HEK293 (cell line): ENCODE results near the gene CHMP1B.

Experiments
- BCL6B ChIP-seq: fragments of 450-650 bp; formaldehyde crosslinking; IDR thresholded peaks from 2 replicates; pipeline ENCODE4 v1.5.1; 2017; ENCODE audit warnings: missing biosample characterization, missing genetic modification characterization
- CTCF ChIP-seq: fragments of 450-650 bp; formaldehyde crosslinking; IDR thresholded peaks from 2 replicates; pipeline ENCODE4 v1.5.1; 2016; ENCODE audit warnings: missing biosample characterization, missing genetic modification characterization
- SP7 ChIP-seq: fragments of 450-650 bp; formaldehyde crosslinking; IDR thresholded peaks from 2 replicates; pipeline ENCODE4 v1.5.1; 2016; ENCODE audit warnings: missing biosample characterization, missing genetic modification characterization
- TCF7L2 ChIP-seq: IDR thresholded peaks from 2 replicates; pipeline ENCODE4 v1.6.1; 2011; ENCODE audit warnings: low read depth, mild to moderate bottlenecking, inconsistent platforms, low read length, moderate library complexity, borderline replicate concordance
- ZBTB8A ChIP-seq: fragments of 450-650 bp; formaldehyde crosslinking; IDR thresholded peaks from 2 replicates; pipeline ENCODE4 v1.5.1; 2016; ENCODE audit warnings: missing biosample characterization, missing genetic modification characterization
- ZFP69B ChIP-seq: fragments of 450-650 bp; formaldehyde crosslinking; IDR thresholded peaks from 2 replicates; pipeline ENCODE4 v1.5.1; 2016; ENCODE audit warnings: missing biosample characterization, missing genetic modification characterization
- ZNF169 ChIP-seq: fragments of 450-650 bp; formaldehyde crosslinking; IDR thresholded peaks from 2 replicates; pipeline ENCODE4 v1.5.1; 2016; ENCODE audit warnings: missing biosample characterization, missing genetic modification characterization
- ZNF175 ChIP-seq: fragments of 450-650 bp; formaldehyde crosslinking; IDR thresholded peaks from 2 replicates; pipeline ENCODE4 v1.5.1; 2016; ENCODE audit warnings: missing biosample characterization, missing genetic modification characterization
- ZNF266 ChIP-seq: fragments of 450-650 bp; formaldehyde crosslinking; IDR thresholded peaks from 2 replicates; pipeline ENCODE4 v1.5.1; 2016; ENCODE audit warnings: missing biosample characterization, missing genetic modification characterization, low read depth
- ZNF274 ChIP-seq, 2 experiments: fragments of 200-500 bp in 1 of 2; fragments of 450-650 bp in 1 of 2; sonication (Bioruptor generic) in 1 of 2; formaldehyde crosslinking in 1 of 2; IDR thresholded peaks; 2 replicates each; pipeline versions ENCODE4 v1.5.1 to v1.6.1; 2014 to 2016; ENCODE audit warnings: borderline replicate concordance in 1 of 2, inconsistent platforms in 1 of 2, low read length in 1 of 2, missing biosample characterization in 1 of 2, missing genetic modification characterization in 1 of 2
- ZNF404 ChIP-seq: fragments of 450-650 bp; formaldehyde crosslinking; IDR thresholded peaks from 2 replicates; pipeline ENCODE4 v1.5.1; 2017; ENCODE audit warnings: missing biosample characterization, missing genetic modification characterization
- ZNF423 ChIP-seq: fragments of 450-650 bp; formaldehyde crosslinking; IDR thresholded peaks from 2 replicates; pipeline ENCODE4 v1.5.1; 2016; ENCODE audit warnings: missing biosample characterization, missing genetic modification characterization
- ZNF426 ChIP-seq: fragments of 450-650 bp; formaldehyde crosslinking; IDR thresholded peaks from 2 replicates; pipeline ENCODE4 v1.5.1; 2017; ENCODE audit warnings: missing biosample characterization, missing genetic modification characterization, mild to moderate bottlenecking, inconsistent platforms, moderate library complexity
- ZNF600 ChIP-seq: fragments of 450-650 bp; formaldehyde crosslinking; IDR thresholded peaks from 2 replicates; pipeline ENCODE4 v1.5.1; 2016; ENCODE audit warnings: missing biosample characterization, missing genetic modification characterization
- ZNF791 ChIP-seq: fragments of 450-650 bp; formaldehyde crosslinking; IDR thresholded peaks from 2 replicates; pipeline ENCODE4 v1.5.1; 2016; ENCODE audit warnings: missing biosample characterization, missing genetic modification characterization
- ZNF830 ChIP-seq: fragments of 450-650 bp; IDR thresholded peaks from 2 replicates; pipeline ENCODE4 v1.5.0; 2018; ENCODE audit warnings: missing biosample characterization, missing genetic modification characterization, low read depth, mild to moderate bottlenecking, moderate library complexity
- ZSCAN16 ChIP-seq: fragments of 450-650 bp; formaldehyde crosslinking; IDR thresholded peaks from 2 replicates; pipeline ENCODE4 v1.5.1; 2016; ENCODE audit warnings: missing biosample characterization, missing genetic modification characterization
- TF ChIP-seq, protein P1 (sequence below): fragments of 450-650 bp; formaldehyde crosslinking; IDR thresholded peaks from 2 replicates; pipeline ENCODE4 v1.5.1; 2016; ENCODE audit warnings: missing biosample characterization, missing genetic modification characterization
- TF ChIP-seq, protein P2 (sequence below): fragments of 450-650 bp; formaldehyde crosslinking; IDR thresholded peaks from 2 replicates; pipeline ENCODE4 v1.5.1; 2016; ENCODE audit warnings: missing biosample characterization, missing genetic modification characterization
- TF ChIP-seq, protein P3 (sequence below): fragments of 450-650 bp; formaldehyde crosslinking; IDR thresholded peaks from 2 replicates; pipeline ENCODE4 v1.5.1; 2017; ENCODE audit warnings: missing biosample characterization, missing genetic modification characterization
- TF ChIP-seq, protein P4 (sequence below): fragments of 450-650 bp; formaldehyde crosslinking; IDR thresholded peaks from 2 replicates; pipeline ENCODE4 v1.5.1; 2016; ENCODE audit warnings: missing biosample characterization, missing genetic modification characterization, borderline replicate concordance

CHMP1B gene

GRCh38 chr18:11857177-11857887, 6.1 kb downstream of the CHMP1B start (continued):
- TF ChIP-seq, protein P1, sequence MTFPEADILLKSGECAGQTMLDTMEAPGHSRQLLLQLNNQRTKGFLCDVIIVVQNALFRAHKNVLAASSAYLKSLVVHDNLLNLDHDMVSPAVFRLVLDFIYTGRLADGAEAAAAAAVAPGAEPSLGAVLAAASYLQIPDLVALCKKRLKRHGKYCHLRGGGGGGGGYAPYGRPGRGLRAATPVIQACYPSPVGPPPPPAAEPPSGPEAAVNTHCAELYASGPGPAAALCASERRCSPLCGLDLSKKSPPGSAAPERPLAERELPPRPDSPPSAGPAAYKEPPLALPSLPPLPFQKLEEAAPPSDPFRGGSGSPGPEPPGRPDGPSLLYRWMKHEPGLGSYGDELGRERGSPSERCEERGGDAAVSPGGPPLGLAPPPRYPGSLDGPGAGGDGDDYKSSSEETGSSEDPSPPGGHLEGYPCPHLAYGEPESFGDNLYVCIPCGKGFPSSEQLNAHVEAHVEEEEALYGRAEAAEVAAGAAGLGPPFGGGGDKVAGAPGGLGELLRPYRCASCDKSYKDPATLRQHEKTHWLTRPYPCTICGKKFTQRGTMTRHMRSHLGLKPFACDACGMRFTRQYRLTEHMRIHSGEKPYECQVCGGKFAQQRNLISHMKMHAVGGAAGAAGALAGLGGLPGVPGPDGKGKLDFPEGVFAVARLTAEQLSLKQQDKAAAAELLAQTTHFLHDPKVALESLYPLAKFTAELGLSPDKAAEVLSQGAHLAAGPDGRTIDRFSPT (tag by site-specific recombination), result no peak
- TF ChIP-seq, protein P2, sequence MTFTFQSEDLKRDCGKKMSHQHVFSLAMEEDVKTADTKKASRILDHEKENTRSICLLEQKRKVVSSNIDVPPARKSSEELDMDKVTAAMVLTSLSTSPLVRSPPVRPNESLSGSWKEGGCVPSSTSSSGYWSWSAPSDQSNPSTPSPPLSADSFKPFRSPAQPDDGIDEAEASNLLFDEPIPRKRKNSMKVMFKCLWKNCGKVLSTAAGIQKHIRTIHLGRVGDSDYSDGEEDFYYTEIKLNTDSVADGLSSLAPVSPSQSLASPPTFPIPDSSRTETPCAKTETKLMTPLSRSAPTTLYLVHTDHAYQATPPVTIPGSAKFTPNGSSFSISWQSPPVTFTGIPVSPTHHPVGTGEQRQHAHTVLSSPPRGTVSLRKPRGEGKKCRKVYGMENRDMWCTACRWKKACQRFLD (tag by site-specific recombination), result no peak
- TF ChIP-seq ZNF600 (tag by site-specific recombination), result peak; percentile 93
- TF ChIP-seq ZNF266, result no peak
- TF ChIP-seq ZNF426 (tag by site-specific recombination), result no peak
- TF ChIP-seq TCF7L2, result no peak
- TF ChIP-seq ZNF175, result no peak
- peak; percentile 92 for TF ChIP-seq ZFP69B (tag by site-specific recombination)
- no peak for TF ChIP-seq ZNF169
- TF ChIP-seq, protein P3, sequence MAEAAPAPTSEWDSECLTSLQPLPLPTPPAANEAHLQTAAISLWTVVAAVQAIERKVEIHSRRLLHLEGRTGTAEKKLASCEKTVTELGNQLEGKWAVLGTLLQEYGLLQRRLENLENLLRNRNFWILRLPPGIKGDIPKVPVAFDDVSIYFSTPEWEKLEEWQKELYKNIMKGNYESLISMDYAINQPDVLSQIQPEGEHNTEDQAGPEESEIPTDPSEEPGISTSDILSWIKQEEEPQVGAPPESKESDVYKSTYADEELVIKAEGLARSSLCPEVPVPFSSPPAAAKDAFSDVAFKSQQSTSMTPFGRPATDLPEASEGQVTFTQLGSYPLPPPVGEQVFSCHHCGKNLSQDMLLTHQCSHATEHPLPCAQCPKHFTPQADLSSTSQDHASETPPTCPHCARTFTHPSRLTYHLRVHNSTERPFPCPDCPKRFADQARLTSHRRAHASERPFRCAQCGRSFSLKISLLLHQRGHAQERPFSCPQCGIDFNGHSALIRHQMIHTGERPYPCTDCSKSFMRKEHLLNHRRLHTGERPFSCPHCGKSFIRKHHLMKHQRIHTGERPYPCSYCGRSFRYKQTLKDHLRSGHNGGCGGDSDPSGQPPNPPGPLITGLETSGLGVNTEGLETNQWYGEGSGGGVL (tag by site-specific recombination), result peak; percentile 56
- TF ChIP-seq ZSCAN16 (tag by site-specific recombination), result no peak
- no peak for TF ChIP-seq ZNF791 (tag by site-specific recombination)
- TF ChIP-seq, protein P4, sequence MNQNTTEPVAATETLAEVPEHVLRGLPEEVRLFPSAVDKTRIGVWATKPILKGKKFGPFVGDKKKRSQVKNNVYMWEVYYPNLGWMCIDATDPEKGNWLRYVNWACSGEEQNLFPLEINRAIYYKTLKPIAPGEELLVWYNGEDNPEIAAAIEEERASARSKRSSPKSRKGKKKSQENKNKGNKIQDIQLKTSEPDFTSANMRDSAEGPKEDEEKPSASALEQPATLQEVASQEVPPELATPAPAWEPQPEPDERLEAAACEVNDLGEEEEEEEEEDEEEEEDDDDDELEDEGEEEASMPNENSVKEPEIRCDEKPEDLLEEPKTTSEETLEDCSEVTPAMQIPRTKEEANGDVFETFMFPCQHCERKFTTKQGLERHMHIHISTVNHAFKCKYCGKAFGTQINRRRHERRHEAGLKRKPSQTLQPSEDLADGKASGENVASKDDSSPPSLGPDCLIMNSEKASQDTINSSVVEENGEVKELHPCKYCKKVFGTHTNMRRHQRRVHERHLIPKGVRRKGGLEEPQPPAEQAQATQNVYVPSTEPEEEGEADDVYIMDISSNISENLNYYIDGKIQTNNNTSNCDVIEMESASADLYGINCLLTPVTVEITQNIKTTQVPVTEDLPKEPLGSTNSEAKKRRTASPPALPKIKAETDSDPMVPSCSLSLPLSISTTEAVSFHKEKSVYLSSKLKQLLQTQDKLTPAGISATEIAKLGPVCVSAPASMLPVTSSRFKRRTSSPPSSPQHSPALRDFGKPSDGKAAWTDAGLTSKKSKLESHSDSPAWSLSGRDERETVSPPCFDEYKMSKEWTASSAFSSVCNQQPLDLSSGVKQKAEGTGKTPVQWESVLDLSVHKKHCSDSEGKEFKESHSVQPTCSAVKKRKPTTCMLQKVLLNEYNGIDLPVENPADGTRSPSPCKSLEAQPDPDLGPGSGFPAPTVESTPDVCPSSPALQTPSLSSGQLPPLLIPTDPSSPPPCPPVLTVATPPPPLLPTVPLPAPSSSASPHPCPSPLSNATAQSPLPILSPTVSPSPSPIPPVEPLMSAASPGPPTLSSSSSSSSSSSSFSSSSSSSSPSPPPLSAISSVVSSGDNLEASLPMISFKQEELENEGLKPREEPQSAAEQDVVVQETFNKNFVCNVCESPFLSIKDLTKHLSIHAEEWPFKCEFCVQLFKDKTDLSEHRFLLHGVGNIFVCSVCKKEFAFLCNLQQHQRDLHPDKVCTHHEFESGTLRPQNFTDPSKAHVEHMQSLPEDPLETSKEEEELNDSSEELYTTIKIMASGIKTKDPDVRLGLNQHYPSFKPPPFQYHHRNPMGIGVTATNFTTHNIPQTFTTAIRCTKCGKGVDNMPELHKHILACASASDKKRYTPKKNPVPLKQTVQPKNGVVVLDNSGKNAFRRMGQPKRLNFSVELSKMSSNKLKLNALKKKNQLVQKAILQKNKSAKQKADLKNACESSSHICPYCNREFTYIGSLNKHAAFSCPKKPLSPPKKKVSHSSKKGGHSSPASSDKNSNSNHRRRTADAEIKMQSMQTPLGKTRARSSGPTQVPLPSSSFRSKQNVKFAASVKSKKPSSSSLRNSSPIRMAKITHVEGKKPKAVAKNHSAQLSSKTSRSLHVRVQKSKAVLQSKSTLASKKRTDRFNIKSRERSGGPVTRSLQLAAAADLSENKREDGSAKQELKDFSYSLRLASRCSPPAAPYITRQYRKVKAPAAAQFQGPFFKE (tag by site-specific recombination), result no peak
- 0 out of 2 replicates have a peak, but pooled peaks have one; percentile 35 for TF ChIP-seq ZBTB8A (tag by site-specific recombination)
- TF ChIP-seq ZNF423 (tag by site-specific recombination), result no peak
- peak; percentile 91 for TF ChIP-seq SP7 (tag by site-specific recombination)
- no peak for TF ChIP-seq ZNF830 (tag by site-specific recombination)
- TF ChIP-seq ZNF274 (IDR thresholded peaks at IDR 0.05; ENCODE audit: low read length), result no peak
- TF ChIP-seq ZNF274 (tag by site-specific recombination; IDR thresholded peaks at IDR 0.05; ENCODE audit: borderline replicate concordance), result no peak
- TF ChIP-seq BCL6B (tag by site-specific recombination), result no peak; the same call in 1 of the 2 replicates
- no peak for TF ChIP-seq ZNF404 (tag by site-specific recombination)
- no peak for TF ChIP-seq CTCF (tag by site-specific recombination)
